Measurements from ENCODE around the gene NAALADL2.

NAALADL2 gene
- 0 to 0.08 (median 0) reads per million in 4 donors for total RNA-seq

DNA sequence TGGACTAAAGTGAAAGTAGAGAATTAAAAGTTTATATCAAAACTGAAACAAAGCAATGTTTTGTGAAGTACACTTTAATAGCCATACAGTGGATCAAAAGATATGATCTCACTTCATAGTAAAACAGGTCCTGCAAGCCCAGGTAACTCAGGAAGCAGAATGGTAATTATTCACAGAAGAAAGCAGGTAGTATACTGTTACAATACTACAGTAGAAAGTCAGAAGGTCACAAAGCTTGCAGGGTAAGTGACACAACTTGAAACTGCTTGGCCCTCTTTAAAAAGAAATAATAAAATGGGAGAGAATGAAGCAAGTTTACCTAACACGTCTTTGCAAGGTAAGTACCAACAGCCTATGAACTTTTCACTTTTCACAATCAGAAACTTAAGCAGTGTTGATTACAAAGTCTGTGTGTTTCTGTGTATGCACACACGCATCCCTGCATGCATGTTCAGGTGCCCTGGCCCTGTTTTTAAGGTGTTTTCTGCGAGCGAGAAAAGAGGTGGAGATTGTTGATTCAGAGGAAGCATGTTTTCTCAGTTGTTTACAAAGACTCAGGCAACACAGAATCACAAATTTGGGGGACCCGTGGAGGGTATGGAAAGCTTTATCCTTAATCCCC is at the start of gene NAALADL2:
NAALADL2 (plus strand) TSS at position 221 of the 622 bp plus-strand sequence.
- DNase-seq, result no peak

GRCh38 chr3:174810254-174810653 is 48.9 kb upstream of the NAALADL2 start:
- DNase-seq, result no peak

DNA sequence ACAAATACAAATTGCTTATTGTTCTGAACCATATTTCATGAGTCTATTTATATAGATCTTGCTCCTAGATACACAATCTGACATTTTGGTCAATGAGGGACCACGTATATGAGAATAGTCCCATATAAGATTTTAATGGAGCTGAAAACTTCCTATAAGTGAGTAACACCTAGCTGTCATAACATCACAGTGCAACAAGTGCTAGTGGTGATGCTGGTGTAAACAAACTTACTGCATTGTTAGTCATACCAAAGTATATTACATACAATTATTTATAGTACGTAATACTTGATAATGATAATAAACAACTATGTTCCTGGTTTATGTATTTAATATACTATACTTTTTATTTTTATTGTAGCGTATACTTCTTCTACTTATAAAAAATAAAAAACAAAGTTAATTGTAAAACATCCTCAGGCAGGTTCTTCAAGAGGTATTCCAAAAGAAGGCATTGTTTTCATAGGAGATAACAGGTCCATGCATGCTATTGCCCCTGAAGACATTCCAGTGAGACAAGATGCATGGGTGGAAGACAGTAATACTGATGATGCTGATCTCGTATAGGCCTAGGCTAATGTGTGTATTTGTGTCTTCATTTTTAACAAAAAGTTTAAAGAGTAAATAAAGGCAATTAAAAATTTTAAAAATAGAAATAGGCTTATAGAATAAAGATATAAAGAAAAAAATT is 46.8 kb upstream of the NAALADL2 start:
- DNase-seq, result no peak

GRCh38 chr3:174815750-174816149 is 43.4 kb upstream of the NAALADL2 start:
- no peak for DNase-seq

- no peak for DNase-seq
These were observed 38.2 kb upstream of the NAALADL2 start for GRCh38 chr3:174820885-174821284.

GRCh38 chr3:174821477-174821876 is 37.7 kb upstream of the NAALADL2 start:
- no peak for DNase-seq

DNA sequence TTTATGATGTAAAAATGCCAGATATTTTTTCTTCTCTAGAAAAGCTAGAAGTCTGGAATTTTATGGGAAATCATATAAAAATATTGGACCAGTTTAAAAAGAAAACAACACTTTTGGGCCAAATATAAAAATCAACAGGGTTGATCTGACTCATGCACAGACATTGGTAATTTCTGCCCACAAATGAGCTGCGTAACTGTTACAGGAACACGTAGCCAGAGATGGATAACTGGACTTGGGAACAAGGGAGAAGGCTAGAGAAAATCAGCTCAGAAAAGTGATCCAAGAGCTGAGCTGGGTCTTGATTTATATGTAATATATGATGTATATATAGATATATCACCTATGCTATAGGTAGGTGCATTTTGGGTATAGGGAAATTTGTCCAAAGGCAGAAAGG is 36.8 kb upstream of the NAALADL2 start:
- no peak for DNase-seq

DNA sequence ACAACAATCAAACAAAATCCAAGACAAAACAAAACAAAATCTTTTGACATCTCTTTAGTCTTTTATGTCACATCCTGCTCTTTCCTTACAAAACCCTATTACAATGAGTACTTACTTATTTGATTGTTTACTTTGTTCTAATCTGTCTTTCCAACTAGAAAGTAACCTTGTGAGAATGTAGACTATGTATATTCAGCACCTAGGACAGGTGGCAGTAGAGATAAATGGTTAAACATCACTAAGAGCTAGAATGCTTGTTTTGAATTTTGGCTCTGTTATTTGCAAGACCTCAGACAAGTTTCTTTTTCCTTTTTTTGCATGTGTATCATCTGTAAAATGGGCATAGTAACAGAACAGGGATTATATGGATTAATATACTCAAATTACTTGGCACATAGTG is 33.1 kb upstream of the NAALADL2 start:
- DNase-seq, result no peak

DNA sequence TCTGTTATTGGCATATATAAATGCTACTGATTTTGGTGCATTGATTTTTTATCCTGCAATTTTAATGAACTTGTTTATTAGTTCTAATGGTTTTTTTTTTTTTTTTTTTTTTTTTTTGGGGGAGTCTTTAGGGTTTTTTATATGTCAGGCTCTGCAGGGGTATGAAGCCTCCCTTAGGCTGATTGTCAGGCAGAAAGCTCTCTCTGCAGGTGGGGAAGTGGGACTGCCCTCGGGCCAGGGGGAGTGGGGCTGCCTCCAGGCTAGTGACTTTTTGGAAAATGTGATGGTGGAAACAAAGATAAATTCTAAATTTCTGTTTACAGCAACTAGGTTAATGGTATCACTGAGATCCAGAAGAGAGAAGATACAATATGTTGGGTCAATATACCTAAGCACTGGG is 14.4 kb upstream of the NAALADL2 start:
- no peak for DNase-seq

DNA sequence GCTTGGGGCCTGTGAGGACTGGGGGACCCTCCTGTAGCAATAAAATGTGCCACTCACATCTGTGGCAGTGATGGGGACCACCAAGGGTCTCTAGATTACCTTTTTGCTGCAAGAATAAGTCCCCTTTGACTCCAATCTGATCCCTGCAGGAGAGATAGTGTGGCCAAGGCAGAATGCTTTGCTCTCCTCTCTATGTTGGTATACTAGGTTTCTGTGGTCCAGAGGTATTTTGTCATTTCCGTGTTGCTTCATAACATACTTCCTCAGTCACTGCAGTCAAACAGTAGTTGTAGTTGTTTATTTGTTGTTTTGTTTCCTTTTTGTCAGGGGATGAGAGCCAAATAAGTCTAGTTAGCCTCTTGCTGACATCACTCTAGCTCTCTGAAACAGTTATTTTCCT is 13.1 kb upstream of the NAALADL2 start:
- DNase-seq, result no peak

- DNase-seq, result no peak
These were observed 4.1 kb upstream of the NAALADL2 start for GRCh38 chr3:174854987-174855386.

DNA sequence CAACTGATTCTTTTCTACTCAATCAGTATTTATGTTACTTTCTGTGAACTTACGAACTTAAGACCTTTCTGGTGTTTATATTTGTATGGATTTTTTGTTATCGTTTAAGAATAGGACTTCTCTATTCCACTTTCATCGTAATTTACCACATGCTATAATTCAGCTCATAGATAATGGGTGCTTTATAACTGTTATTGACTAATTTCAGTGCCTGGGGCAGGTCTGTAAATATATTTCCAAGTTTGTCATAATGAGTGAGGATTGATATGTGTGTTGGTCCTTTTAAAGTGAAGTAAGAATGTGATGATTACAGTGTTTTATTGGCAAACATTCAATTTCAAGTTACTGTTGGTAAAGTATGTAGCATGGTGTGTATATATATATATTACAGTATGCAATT is 1.8 kb upstream of the NAALADL2 start:
- DNase-seq, result no peak

DNA sequence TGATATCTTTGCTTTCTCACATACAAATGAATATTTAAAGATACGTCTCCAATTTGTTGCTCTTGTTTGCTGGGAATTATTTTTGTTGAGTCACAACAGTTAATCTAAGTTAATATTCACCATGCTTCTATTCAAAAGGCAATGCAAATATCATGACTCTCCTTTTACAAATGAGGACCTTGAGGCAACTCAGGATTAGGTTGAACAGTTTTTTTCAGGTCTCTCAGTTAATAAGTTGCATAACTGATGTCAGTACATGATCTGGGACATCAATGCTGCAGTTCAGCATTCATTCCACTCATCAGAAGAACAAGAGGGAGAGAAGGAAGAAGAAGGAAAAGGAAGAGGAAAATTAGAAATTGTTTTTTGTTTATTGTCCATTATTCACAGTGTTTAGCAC is 781 bp upstream of the NAALADL2 start:
- no peak for DNase-seq

DNA sequence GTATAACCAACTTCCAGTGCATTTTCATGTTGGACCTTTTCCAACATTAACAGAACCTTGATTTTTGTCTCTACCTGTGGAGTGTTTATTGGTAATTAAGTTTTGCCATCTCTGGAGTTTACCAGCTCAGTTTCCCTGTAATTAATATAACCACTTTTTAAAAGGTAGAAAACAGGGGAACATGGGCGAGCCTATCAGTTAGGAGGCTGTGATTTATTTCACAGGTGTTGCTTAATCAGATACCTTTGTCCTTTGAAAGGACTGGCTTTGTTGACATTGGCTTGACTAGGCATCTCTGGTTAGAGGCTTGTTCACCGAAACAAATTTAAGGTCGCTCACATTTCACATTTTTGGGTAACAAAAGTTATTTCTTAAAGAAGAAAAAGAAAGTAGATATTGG is 622 bp downstream of the NAALADL2 start:
- DNase-seq, result no peak

DNA sequence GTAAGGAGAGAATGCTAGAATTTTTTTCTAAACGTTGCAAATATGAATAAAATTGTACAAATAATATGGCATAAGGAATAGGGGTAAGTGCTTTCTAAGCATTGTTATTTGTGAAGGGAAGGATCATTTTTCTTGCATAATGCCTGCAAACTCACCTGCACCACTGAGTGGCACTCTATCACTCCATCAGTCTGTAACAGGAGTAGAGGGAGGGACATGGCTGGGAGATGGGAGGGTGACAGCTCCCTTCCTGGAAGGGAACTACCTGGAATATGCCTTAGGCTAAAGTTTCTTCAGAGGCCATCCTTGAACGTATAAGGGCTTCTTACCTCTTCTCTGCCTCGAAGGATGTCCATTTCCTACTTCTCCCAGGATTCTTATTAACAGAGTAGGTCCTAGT is 3.0 kb downstream of the NAALADL2 start:
- DNase-seq, result no peak

DNA sequence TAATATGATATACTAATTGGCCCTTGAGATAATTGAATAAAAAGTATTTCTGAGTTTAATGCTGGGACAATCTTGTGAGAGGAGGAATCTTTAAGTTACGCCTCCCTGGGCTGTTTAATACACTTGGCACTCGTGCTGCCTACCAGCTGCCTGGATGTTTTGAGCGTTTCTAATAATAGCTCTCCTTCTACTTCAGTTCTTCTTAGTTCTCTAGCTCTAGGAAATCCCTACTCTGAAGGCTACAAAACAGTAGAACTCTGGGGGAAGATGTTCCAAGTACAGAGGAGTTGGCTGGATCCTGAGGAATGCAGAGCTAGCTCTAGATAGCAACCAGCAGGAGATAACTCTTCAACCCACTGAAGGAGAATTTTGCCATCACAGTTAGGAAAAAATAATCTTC is 3.5 kb downstream of the NAALADL2 start:
- DNase-seq, result no peak

GRCh38 chr3:174863488-174863887 is 4.4 kb downstream of the NAALADL2 start:
- DNase-seq, result no peak

DNA sequence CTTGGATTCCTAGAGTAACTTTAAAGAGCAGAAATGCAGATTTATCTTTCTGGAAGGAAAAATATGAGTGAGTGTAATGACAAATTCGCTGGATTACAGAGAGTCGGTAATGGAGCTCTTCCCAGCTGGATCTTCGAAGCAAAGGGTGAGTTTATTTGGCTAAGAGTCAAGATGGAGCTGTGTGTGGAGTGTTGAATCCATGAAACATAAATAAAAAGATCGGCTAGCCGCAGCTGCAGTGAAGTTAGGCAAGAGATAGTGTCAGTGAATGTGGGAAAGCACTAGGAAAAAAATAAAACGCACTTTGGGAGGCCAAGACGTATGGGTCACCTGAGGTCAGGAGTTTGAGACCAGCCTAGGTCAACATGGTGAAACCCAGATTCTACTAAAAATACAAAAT is 10.3 kb downstream of the NAALADL2 start:
- no peak for DNase-seq

- DNase-seq, result no peak
These were observed 14.9 kb downstream of the NAALADL2 start for GRCh38 chr3:174873832-174874657.

DNA sequence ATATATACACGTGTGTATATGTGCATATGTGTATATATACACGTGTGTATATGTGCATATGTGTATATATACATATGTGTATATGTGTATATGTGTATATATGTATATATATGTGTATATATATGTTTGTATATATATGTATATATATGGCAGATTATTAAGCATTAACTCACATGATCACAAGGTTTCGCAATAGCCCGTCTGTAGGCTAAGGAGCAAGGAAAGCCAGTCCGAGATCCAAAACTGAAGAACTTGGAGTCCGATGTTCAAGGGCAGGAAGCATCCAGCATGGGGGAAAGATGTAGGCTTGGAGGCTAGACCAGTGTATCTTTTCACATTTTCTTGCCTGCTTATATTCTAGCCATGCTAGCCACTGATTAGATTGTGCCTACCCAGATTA is 23.7 kb downstream of the NAALADL2 start:
- no peak for DNase-seq

DNA sequence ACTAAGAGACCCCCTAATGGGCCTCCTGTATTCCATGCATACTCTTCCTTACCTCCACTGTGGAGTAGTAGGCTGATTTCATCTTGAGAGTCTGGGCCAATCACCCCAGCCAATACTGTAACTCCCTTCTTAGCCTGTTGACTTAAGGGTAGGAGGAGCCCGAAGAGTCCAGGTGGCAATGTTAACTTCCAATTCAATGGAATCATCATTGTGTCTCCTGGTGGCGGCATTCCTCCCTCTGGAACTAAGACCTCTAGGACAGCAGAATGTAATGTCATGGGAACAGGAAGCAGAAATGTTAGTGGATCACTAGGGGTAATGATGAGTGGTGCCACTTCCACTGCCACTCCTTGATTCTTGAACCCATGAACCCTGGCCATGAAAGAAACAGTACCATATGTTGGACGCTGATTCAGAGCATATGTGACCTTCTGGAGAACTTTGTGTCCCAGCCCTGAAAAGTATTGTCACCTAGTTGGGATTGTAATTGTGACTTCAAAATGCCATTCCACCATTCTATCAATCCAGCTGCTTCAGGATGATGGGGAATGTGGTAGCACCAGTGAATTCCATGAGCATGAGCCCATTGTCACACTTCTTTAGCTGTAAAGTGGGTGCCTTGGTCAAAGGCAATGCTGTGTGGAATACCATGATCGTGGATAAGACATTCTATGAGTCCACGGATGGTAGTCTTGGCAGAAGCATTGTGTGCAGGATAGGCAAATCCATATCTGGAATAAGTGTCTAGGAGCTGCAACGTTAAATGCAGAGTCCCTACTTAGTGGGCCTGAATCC is 24.9 kb downstream of the NAALADL2 start:
- no peak for DNase-seq

DNA sequence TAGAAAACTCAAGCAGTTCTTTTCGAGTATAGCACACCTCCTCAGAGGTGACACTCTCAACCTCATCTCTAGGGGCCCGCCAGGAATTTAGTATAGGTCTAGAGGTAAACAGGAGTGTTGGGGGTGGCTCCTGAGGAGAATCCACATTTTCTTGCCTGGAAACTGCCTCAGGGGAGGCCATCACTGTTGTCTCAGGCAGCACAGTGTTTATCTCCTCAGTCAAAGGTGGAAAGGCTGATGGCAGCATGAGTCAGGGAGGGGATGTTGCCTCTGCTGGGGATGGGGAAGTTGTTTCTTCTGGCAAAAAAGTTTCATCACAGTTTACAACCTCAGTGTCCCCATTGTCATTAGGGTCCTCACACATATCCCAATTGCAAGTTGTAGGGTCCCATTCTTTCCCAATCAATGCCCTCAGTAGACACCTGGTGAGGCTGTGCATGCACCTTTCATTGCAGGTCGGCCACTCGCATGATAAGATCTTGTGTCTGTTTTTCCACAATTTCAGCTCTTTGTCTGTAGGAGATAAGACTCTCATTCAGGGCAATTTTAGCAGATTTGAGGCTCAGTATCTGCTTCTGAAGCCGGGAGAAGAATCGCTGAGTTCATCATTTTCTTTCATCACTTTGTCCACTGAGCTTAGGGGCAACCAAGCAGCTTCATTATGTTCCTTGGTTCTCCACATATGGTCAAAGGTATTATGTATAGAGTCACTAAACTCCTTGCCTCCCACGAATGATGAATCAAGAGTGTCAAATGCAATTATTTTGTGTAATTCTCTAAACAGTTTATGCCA is 25.8 kb downstream of the NAALADL2 start:
- DNase-seq, result no peak

Measured in T-helper 1 cell (primary cell).